LNCaP clone FGC (cell line): ENCODE data around the gene FAM124B.

ENCODE experiments used
- DNase-seq: peaks from one replicate; pipeline ENCODE4 v3.0.0-alpha.2; 2011; ENCODE audit warnings: low read depth
- H3K4me3 ChIP-seq: 2 replicates; pipeline ENCODE4 v1.5.1; 2011; ENCODE audit warnings: mild to moderate bottlenecking, low read depth, low read length, control low read depth
- CTCF ChIP-seq: IDR thresholded peaks from 2 replicates; pipeline ENCODE4 v1.5.1; 2012; ENCODE audit warnings: mild to moderate bottlenecking; ENCODE audit not compliant: control insufficient read depth, insufficient read depth; ENCODE audit errors: extremely low read depth

FAM124B gene

GRCh38 chr2:224405841-224406370 lies 4.0 kb upstream of the FAM124B start:
- no peak overlapping the region for H3K4me3 ChIP-seq
- no peak for TF ChIP-seq CTCF
- DNase-seq: no peak

DNA sequence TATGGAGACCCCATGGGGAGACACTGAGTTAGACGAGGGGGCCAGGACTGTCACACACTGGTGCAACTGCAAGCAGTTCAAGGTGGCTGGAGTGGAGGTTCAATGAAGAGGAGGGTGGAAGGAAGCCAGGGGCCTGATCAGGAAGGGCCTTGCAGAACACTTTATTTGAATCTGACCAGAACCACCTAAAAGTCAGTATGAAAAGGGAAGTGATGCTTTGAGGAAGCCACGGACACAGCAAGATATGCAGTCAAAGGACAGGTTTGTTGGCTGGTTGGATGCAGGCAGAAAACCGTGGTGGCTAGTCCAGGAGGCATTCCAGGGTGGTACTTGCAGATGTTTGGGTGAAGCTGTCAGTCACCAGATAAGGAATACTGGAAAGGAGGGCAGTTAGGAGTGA lies 3.5 kb upstream of the FAM124B start:
- H3K4me3 ChIP-seq: no peak overlapping the region
- TF ChIP-seq CTCF: no peak
- no peak for DNase-seq

GRCh38 chr2:224404796-224405195 lies 2.9 kb upstream of the FAM124B start:
- no peak for DNase-seq
- TF ChIP-seq CTCF: no peak
- H3K4me3 ChIP-seq: no peak overlapping the region

- no peak overlapping the region for H3K4me3 ChIP-seq
- no peak for DNase-seq
- TF ChIP-seq CTCF: no peak
Measured at GRCh38 chr2:224403657-224404056, 1.8 kb upstream of the FAM124B start.

DNA sequence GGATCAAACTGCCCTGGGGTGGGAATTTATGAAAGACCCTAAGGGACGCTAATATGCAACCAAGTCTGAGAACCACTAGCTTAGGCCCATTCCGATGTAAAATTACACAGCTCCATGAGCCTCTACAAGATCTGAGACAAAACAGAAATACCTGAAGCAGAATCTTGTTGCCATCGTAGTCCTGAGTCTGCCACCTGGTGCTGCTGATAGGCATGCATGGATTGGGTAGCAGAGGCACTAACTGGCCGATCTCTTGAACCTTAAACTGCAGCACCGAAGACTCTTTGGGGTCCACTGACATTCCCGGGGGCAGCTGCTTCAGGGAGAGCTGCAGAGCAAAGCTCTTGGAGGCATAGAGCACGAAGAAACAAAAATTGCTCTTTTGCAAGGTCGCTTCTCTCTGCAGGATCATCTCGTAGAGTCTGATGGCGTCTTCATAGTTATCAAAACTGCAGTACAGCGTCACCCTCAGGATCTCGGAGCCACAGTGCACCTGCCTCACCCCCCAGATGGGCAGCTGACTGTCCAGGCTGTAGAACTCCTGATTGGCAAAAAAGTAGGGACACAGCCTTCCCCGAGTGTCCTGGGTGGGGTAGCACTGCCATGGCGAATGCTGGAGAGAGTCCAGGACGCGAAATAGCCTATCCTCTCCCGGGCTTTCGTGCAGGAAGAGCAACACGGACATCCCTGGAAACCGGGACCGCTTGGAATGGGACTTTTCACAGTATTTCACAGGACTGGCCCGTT lies 848 bp downstream of the FAM124B start:
- no peak for DNase-seq
- no peak for TF ChIP-seq CTCF
- no peak overlapping the region for H3K4me3 ChIP-seq

GRCh38 chr2:224400174-224400810 lies 1.6 kb downstream of the FAM124B start:
- H3K4me3 ChIP-seq: no peak overlapping the region
- TF ChIP-seq CTCF: no peak
- no peak for DNase-seq
